A549 (cell line): ENCODE data around the gene MLYCD. TPM values are rescaled to one million over a fixed set of nuclear protein-coding genes. Genes with fewer than 3 reads are reported as not detected.

Source experiments
- ATAC-seq, 2 experiments: fragments of 200-7000 bp in 1 of 2; fragments of >200 bp in 1 of 2; cut with Nextera tagmentation in 1 of 2; cut with Tn5 transposase in 1 of 2; 3 replicates each; pipeline versions ENCODE4 v1.8.0 to v1.9.1; 2018 to 2020; ENCODE audit warnings: mild to moderate bottlenecking in 1 of 2, moderate library complexity in 1 of 2
- CTCF ChIA-PET: fragments of 300-600 bp; sonication (Branson Sonifier 250); formaldehyde crosslinking; extraction: SDS; loops from one replicate; lab custom pipeline; 2021; ENCODE audit warnings: antibody characterized with exemption, inconsistent platforms; lab: Yijun Ruan, JAX
- POLR2A ChIA-PET: fragments of 350-600 bp; formaldehyde crosslinking; extraction: SDS; loops from one replicate; lab custom pipeline; 2021; ENCODE audit warnings: antibody characterized with exemption, inconsistent platforms; lab: Yijun Ruan, JAX
- DNase-seq, 2 experiments: peaks; one replicate each; pipeline versions ENCODE4 v3.0.0 to v3.0.0-alpha.2; 2011 to 2016; ENCODE audit warnings: low read depth in 1 of 2, low spot score in 1 of 2
- FAIRE-seq: peaks from 2 replicates; lab custom pipeline; 2011; peaks lifted over from hg19 to GRCh38; lab: Jason Lieb, UNC
- H3K27ac ChIP-seq, 2 experiments: fragments of >200 bp; sonication (Bioruptor Twin); formaldehyde crosslinking; 3 replicates each; pipeline ENCODE4 v1.5.1; 2016 to 2017
- H3K4me1 ChIP-seq: fragments of >200 bp; sonication (Bioruptor Twin); formaldehyde crosslinking; 3 replicates; pipeline ENCODE4 v1.6.1; 2016
- H3K4me2 ChIP-seq: fragments of >200 bp; sonication (Bioruptor Twin); formaldehyde crosslinking; 3 replicates; pipeline ENCODE4 v1.6.1; 2016
- H3K4me3 ChIP-seq: fragments of >200 bp; sonication (Bioruptor Twin); formaldehyde crosslinking; 3 replicates; pipeline ENCODE4 v1.5.1; 2016
- H3K9me3 ChIP-seq: fragments of >200 bp; sonication (Bioruptor Twin); formaldehyde crosslinking; 3 replicates; pipeline ENCODE4 v1.6.1; 2016
- CBX2 ChIP-seq: fragments of 200-600 bp; sonication (generic); IDR thresholded peaks from 2 replicates; pipeline ENCODE4 v1.6.1; 2016; ENCODE audit warnings: low read depth, mild to moderate bottlenecking, borderline replicate concordance
- CEBPB ChIP-seq, 2 experiments: fragments of >200 bp in 1 of 2; sonication (Bioruptor Twin) in 1 of 2; formaldehyde crosslinking in 1 of 2; IDR thresholded peaks; 2 replicates each; pipeline ENCODE4 v1.6.1; 2012 to 2016
- ESRRA ChIP-seq: fragments of 150-350 bp; IDR thresholded peaks from 2 replicates; pipeline ENCODE4 v1.6.1; 2014; ENCODE audit warnings: mild to moderate bottlenecking, low read length, borderline replicate concordance
- FOSB ChIP-seq: fragments of 250-450 bp; sonication (Bioruptor Pico); IDR thresholded peaks from 2 replicates; pipeline ENCODE4 v1.5.0; 2020; ENCODE audit warnings: mild to moderate bottlenecking, moderate library complexity
- HDAC2 ChIP-seq: fragments of 200-600 bp; sonication (generic); IDR thresholded peaks from 2 replicates; pipeline ENCODE4 v1.6.1; 2016
- HEYL ChIP-seq: fragments of 250-450 bp; sonication (Bioruptor Pico); IDR thresholded peaks from 2 replicates; pipeline ENCODE4 v1.8.0; 2021; ENCODE audit warnings: mild to moderate bottlenecking, moderate library complexity
- HOXA7 ChIP-seq: fragments of 250-450 bp; sonication (Bioruptor Pico); IDR thresholded peaks from 2 replicates; pipeline ENCODE4 v1.5.0; 2020; ENCODE audit warnings: mild to moderate bottlenecking, moderate library complexity
- JUN ChIP-seq, 2 experiments: fragments of >200 bp; sonication (Bioruptor Twin); formaldehyde crosslinking; IDR thresholded peaks; 2 replicates in 1 of 2; 3 replicates in 1 of 2; pipeline ENCODE4 v1.6.1; 2016 to 2017
- JUNB ChIP-seq: fragments of >200 bp; sonication (Bioruptor Twin); formaldehyde crosslinking; IDR thresholded peaks from 2 replicates; pipeline ENCODE4 v1.6.1; 2016
- KDM5A ChIP-seq: fragments of 200-600 bp; sonication (generic); IDR thresholded peaks from 2 replicates; pipeline ENCODE4 v1.6.1; 2016; ENCODE audit warnings: antibody characterized with exemption, mild to moderate bottlenecking
- MAFK ChIP-seq: fragments of 450-650 bp; IDR thresholded peaks from 2 replicates; pipeline ENCODE4 v1.6.1; 2014; ENCODE audit not compliant: partially characterized antibody
- MYC ChIP-seq: IDR thresholded peaks from 2 replicates; pipeline ENCODE4 v1.6.1; 2012; ENCODE audit warnings: mild to moderate bottlenecking, inconsistent platforms, low read length, improper control_type of control experiment, borderline replicate concordance
- RCOR1 ChIP-seq: fragments of 150-350 bp; IDR thresholded peaks from 2 replicates; pipeline ENCODE4 v1.6.1; 2014; ENCODE audit warnings: antibody characterized with exemption, low read length, low read depth
- RNF2 ChIP-seq: fragments of 200-600 bp; sonication (generic); IDR thresholded peaks from 2 replicates; pipeline ENCODE4 v1.6.1; 2016; ENCODE audit warnings: low read depth, mild to moderate bottlenecking, antibody characterized with exemption, moderate library complexity, borderline replicate concordance
- SREBF2 ChIP-seq: fragments of 450-650 bp; IDR thresholded peaks from 2 replicates; pipeline ENCODE4 v1.6.1; 2014; ENCODE audit warnings: mild to moderate bottlenecking, moderate library complexity
- TP53 ChIP-seq: fragments of 250-450 bp; sonication (Bioruptor Pico); IDR thresholded peaks from 2 replicates; pipeline ENCODE4 v1.5.0; 2021; ENCODE audit warnings: mild to moderate bottlenecking, moderate library complexity
- ZSCAN20 ChIP-seq: fragments of 250-450 bp; sonication (Bioruptor Pico); IDR thresholded peaks from 2 replicates; pipeline ENCODE4 v1.8.0; 2022; ENCODE audit warnings: mild to moderate bottlenecking, moderate library complexity
- WGBS: methylation state at CpG from one replicate; pipeline ENCODE4 v1.1.6; 2017; ENCODE audit errors: missing lambda C conversion rate; 5-methylcytosine and 5-hydroxymethylcytosine counted together
- polyA plus RNA-seq, 4 experiments: library from polyadenylated mRNA; depleted of rRNA in 3 of 4; stranded (reverse); fragments of >200 nt; fragmentation: RNase III in 1 of 4; extraction: RNeasy Plus Mini Kit Qiagen cat#74134 plus additional on column Dnase treatment in 1 of 4; gene quantifications; 2 replicates in 3 of 4; 3 replicates in 1 of 4; pipeline ENCODE4 v1.2.3, GENCODE V29; 2011 to 2017
- TF ChIP-seq, protein P1 (sequence below): IDR thresholded peaks from 2 replicates; pipeline ENCODE4 v1.6.1; 2012
- TF ChIP-seq, protein P2 (sequence below): fragments of 250-450 bp; sonication (Bioruptor Pico); IDR thresholded peaks from 2 replicates; pipeline ENCODE4 v1.5.0; 2021; ENCODE audit warnings: mild to moderate bottlenecking, moderate library complexity, borderline replicate concordance
- TF ChIP-seq, protein P3 (sequence below): fragments of >200 bp; sonication (Bioruptor Twin); formaldehyde crosslinking; IDR thresholded peaks from 3 replicates; pipeline ENCODE4 v1.5.1; 2016
- TF ChIP-seq, protein P4 (sequence below): fragments of 200-600 bp; sonication (generic); IDR thresholded peaks from 2 replicates; pipeline ENCODE4 v1.6.1; 2016; ENCODE audit warnings: antibody characterized with exemption, mild to moderate bottlenecking, moderate library complexity

MLYCD gene
- polyA plus RNA-seq, 2 of the 4 experiments (the other 2 are of a cell fraction): 1.3 to 1.7 TPM

DNA sequence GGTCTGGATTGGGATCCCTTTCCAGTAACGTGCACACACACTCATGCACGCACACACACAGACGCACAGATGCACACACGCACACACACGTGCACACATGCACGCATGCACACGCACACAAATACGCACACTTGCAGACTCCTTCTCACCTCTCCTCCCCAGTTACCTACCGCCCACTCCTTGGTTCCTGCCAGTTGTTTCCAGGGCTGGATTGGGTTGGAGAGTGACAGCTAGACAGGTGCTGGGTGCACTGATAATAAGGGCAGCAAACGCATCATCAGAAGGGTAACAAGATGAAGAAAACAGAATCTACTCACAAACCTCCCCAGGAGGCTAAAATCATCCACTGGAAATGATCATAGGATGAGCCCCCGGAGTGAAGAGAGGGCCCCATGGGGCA, 46.1 kb upstream of the MLYCD start:
- ChIA-PET POLR2A (no interaction called here), CTCF (interaction anchor here (0.8 to 4.5 kb wide), 4 partner anchors 11 to 27 kb away, joined by 3 to 23 read pairs (median 4); no protein-coding TSS in a partner anchor)

DNA sequence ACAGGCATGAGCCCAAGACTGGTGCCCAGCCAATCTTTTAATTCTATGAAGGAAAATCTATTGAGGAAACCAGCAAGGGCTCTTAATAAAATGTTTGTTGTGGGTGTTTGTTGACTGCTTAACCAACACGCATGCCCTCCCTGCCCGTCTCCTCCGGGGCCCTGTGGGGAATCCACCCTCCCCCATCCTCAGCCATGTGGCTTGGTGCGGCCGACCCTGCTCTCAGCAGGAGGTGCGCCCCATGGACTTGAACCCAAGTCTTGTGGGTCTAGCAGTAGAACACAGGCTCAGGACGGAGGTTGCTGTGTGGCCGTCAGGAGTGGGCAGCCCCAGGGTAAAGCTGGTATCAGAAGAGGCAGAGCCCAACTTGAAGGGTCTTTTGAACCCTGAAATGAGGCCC, 45.1 kb upstream of the MLYCD start:
- ATAC-seq (no peak), DNase-seq (no peak), FAIRE-seq (no peak)
- Histone ChIP-seq H3K4me1 (no peaks in the 10 kb centered on the region), H3K27ac (no peak overlapping the region), H3K9me3 (no peaks in the 10 kb centered on the region), H3K4me3 (no peak overlapping the region), H3K4me2 (no peak overlapping the region)
- ChIA-PET POLR2A (no interaction called here), CTCF (interaction anchor here (0.8 to 2.2 kb wide), 3 partner anchors 24 to 34 kb away, joined by 3 to 6 read pairs (median 4); no protein-coding TSS in a partner anchor)
- TF ChIP-seq HOXA7 (CRISPR knock-in tag): no peak
- no peak for TF ChIP-seq RNF2
- TF ChIP-seq JUN (IDR thresholded peaks at IDR 0.05): no peak
- no peak for TF ChIP-seq HEYL (CRISPR knock-in tag)
- TF ChIP-seq HDAC2: no peak
- no peak for TF ChIP-seq MAFK
- no peak for TF ChIP-seq SREBF2
- no peak for TF ChIP-seq MYC
- TF ChIP-seq KDM5A: no peak
- TF ChIP-seq CEBPB (IDR thresholded peaks at IDR 0.05): no peak
- no peak for TF ChIP-seq CBX2
- no peak for TF ChIP-seq TP53 (CRISPR knock-in tag)
- no peak for TF ChIP-seq ESRRA
- TF ChIP-seq, protein P1, sequence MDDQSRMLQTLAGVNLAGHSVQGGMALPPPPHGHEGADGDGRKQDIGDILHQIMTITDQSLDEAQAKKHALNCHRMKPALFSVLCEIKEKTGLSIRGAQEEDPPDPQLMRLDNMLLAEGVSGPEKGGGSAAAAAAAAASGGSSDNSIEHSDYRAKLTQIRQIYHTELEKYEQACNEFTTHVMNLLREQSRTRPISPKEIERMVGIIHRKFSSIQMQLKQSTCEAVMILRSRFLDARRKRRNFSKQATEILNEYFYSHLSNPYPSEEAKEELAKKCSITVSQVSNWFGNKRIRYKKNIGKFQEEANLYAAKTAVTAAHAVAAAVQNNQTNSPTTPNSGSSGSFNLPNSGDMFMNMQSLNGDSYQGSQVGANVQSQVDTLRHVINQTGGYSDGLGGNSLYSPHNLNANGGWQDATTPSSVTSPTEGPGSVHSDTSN: no peak
- no peak for TF ChIP-seq RCOR1
- TF ChIP-seq, protein P2, sequence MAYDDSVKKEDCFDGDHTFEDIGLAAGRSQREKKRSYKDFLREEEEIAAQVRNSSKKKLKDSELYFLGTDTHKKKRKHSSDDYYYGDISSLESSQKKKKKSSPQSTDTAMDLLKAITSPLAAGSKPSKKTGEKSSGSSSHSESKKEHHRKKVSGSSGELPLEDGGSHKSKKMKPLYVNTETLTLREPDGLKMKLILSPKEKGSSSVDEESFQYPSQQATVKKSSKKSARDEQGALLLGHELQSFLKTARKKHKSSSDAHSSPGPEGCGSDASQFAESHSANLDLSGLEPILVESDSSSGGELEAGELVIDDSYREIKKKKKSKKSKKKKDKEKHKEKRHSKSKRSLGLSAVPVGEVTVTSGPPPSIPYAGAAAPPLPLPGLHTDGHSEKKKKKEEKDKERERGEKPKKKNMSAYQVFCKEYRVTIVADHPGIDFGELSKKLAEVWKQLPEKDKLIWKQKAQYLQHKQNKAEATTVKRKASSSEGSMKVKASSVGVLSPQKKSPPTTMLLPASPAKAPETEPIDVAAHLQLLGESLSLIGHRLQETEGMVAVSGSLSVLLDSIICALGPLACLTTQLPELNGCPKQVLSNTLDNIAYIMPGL (CRISPR knock-in tag): no peak
- 47% methylated on average over 6 of the region's 8 CpGs for WGBS

More for the DNA sequence above, 46.1 kb upstream of the MLYCD start:
- ATAC-seq: no peak
- Histone ChIP-seq H3K4me2 (no peak overlapping the region), H3K27ac (no peak overlapping the region), H3K4me3 (no peak overlapping the region), H3K9me3 (no peaks in the 10 kb centered on the region), H3K4me1 (no peaks in the 10 kb centered on the region)
- TF ChIP-seq, protein P3, sequence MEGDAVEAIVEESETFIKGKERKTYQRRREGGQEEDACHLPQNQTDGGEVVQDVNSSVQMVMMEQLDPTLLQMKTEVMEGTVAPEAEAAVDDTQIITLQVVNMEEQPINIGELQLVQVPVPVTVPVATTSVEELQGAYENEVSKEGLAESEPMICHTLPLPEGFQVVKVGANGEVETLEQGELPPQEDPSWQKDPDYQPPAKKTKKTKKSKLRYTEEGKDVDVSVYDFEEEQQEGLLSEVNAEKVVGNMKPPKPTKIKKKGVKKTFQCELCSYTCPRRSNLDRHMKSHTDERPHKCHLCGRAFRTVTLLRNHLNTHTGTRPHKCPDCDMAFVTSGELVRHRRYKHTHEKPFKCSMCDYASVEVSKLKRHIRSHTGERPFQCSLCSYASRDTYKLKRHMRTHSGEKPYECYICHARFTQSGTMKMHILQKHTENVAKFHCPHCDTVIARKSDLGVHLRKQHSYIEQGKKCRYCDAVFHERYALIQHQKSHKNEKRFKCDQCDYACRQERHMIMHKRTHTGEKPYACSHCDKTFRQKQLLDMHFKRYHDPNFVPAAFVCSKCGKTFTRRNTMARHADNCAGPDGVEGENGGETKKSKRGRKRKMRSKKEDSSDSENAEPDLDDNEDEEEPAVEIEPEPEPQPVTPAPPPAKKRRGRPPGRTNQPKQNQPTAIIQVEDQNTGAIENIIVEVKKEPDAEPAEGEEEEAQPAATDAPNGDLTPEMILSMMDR: no peak
- no peak for TF ChIP-seq FOSB (CRISPR knock-in tag)
- TF ChIP-seq, protein P4, sequence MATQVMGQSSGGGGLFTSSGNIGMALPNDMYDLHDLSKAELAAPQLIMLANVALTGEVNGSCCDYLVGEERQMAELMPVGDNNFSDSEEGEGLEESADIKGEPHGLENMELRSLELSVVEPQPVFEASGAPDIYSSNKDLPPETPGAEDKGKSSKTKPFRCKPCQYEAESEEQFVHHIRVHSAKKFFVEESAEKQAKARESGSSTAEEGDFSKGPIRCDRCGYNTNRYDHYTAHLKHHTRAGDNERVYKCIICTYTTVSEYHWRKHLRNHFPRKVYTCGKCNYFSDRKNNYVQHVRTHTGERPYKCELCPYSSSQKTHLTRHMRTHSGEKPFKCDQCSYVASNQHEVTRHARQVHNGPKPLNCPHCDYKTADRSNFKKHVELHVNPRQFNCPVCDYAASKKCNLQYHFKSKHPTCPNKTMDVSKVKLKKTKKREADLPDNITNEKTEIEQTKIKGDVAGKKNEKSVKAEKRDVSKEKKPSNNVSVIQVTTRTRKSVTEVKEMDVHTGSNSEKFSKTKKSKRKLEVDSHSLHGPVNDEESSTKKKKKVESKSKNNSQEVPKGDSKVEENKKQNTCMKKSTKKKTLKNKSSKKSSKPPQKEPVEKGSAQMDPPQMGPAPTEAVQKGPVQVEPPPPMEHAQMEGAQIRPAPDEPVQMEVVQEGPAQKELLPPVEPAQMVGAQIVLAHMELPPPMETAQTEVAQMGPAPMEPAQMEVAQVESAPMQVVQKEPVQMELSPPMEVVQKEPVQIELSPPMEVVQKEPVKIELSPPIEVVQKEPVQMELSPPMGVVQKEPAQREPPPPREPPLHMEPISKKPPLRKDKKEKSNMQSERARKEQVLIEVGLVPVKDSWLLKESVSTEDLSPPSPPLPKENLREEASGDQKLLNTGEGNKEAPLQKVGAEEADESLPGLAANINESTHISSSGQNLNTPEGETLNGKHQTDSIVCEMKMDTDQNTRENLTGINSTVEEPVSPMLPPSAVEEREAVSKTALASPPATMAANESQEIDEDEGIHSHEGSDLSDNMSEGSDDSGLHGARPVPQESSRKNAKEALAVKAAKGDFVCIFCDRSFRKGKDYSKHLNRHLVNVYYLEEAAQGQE: no peak
- no peak for TF ChIP-seq ZSCAN20 (CRISPR knock-in tag)
- no peak for TF ChIP-seq JUNB
- TF ChIP-seq MYC: no peak
- no peak for DNase-seq
- no peak for FAIRE-seq
- WGBS: 67% methylated on average over 11 of the region's 11 CpGs
